ENCODE data around the gene CDC42EP4.

CDC42EP4 gene

GRCh38 chr17:73338566-73339197 is 26.9 kb upstream of the CDC42EP4 start:
- no peaks in the 10 kb centered on the region for H4K20me1 ChIP-seq (ENCODE audit: insufficient read depth, low read length)
- no peaks in the 10 kb centered on the region for H3K4me1 ChIP-seq (ENCODE audit: low read length)
- H3K27me3 ChIP-seq (replicated peaks; ENCODE audit: insufficient read depth, low read length) = peaks cover under 1% of the 10 kb centered on the region
- TF ChIP-seq EZH2phosphoT487 (IDR thresholded peaks at IDR 0.05; ENCODE audit: low read length) (no peak), EZH2 (optimal IDR thresholded peaks at IDR 0.05; ENCODE audit: low read depth, low read length) (no peak), CTCF (IDR thresholded peaks at IDR 0.05; ENCODE audit: low read length) (no peak)
- H3K79me2 ChIP-seq (ENCODE audit: low read length) = no peaks in the 10 kb centered on the region
- no peaks in the 10 kb centered on the region for H3K9me3 ChIP-seq (replicated peaks; ENCODE audit: insufficient read depth, low read length)
- no peak overlapping the region for H3K9ac ChIP-seq (ENCODE audit: low read length)
- H3K36me3 ChIP-seq (replicated peaks; ENCODE audit: insufficient read depth, low read length) = no peaks in the 10 kb centered on the region
- DNase-seq = no peak
- H2AFZ ChIP-seq (ENCODE audit: low read length) = no peak overlapping the region
- H3K4me2 ChIP-seq (ENCODE audit: low read depth, low read length) = no peak overlapping the region
- H3K9me2 ChIP-seq (replicated peaks; ENCODE audit: insufficient read depth, low read length) = no peaks in the 10 kb centered on the region
- no peak overlapping the region for H3K27ac ChIP-seq (ENCODE audit: low read length)
- no peak overlapping the region for H3K4me3 ChIP-seq (ENCODE audit: low read length)
- no peaks in the 10 kb centered on the region for H3F3A ChIP-seq (ENCODE audit: insufficient read depth, low read length)

- H3K79me2 ChIP-seq (ENCODE audit: low read length) = no peaks in the 10 kb centered on the region
- H3K27me3 ChIP-seq (replicated peaks; ENCODE audit: insufficient read depth, low read length) = no peaks in the 10 kb centered on the region; the same call in 1 of the 2 replicates
- no peaks in the 10 kb centered on the region for H3K9me2 ChIP-seq (replicated peaks; ENCODE audit: insufficient read depth, low read length)
- H4K20me1 ChIP-seq (ENCODE audit: insufficient read depth, low read length) = no peaks in the 10 kb centered on the region
- no peak for TF ChIP-seq EZH2phosphoT487 (IDR thresholded peaks at IDR 0.05; ENCODE audit: low read length)
- TF ChIP-seq EZH2 (optimal IDR thresholded peaks at IDR 0.05; ENCODE audit: low read depth, low read length) = no peak
- no peak for TF ChIP-seq CTCF (IDR thresholded peaks at IDR 0.05; ENCODE audit: low read length)
- H3K9ac ChIP-seq (ENCODE audit: low read length) = no peak overlapping the region
- no peaks in the 10 kb centered on the region for H3K4me1 ChIP-seq (ENCODE audit: low read length)
- H3K36me3 ChIP-seq (replicated peaks; ENCODE audit: insufficient read depth, low read length) = no peaks in the 10 kb centered on the region
- no peak for DNase-seq
- no peak overlapping the region for H3K4me2 ChIP-seq (ENCODE audit: low read depth, low read length)
- no peak overlapping the region for H2AFZ ChIP-seq (ENCODE audit: low read length)
- no peak overlapping the region for H3K4me3 ChIP-seq (ENCODE audit: low read length)
- no peaks in the 10 kb centered on the region for H3K9me3 ChIP-seq (replicated peaks; ENCODE audit: insufficient read depth, low read length)
- H3K27ac ChIP-seq (ENCODE audit: low read length) = no peak overlapping the region
- no peaks in the 10 kb centered on the region for H3F3A ChIP-seq (ENCODE audit: insufficient read depth, low read length)
Measured at GRCh38 chr17:73338050-73338521, 26.3 kb upstream of the CDC42EP4 start.

GRCh38 chr17:73337330-73337710 is 25.5 kb upstream of the CDC42EP4 start:
- TF ChIP-seq CTCF (IDR thresholded peaks at IDR 0.05; ENCODE audit: low read length) (no peak), EZH2phosphoT487 (IDR thresholded peaks at IDR 0.05; ENCODE audit: low read length) (no peak), EZH2 (optimal IDR thresholded peaks at IDR 0.05; ENCODE audit: low read depth, low read length) (no peak)
- H4K20me1 ChIP-seq (ENCODE audit: insufficient read depth, low read length) = no peaks in the 10 kb centered on the region
- DNase-seq = no peak
- H3K36me3 ChIP-seq (replicated peaks; ENCODE audit: insufficient read depth, low read length) = no peaks in the 10 kb centered on the region
- H3F3A ChIP-seq (ENCODE audit: insufficient read depth, low read length) = no peaks in the 10 kb centered on the region
- no peak overlapping the region for H3K4me2 ChIP-seq (ENCODE audit: low read depth, low read length)
- H3K4me1 ChIP-seq (ENCODE audit: low read length) = no peaks in the 10 kb centered on the region
- no peaks in the 10 kb centered on the region for H3K9me2 ChIP-seq (replicated peaks; ENCODE audit: insufficient read depth, low read length)
- H3K79me2 ChIP-seq (ENCODE audit: low read length) = no peaks in the 10 kb centered on the region
- no peak overlapping the region for H3K4me3 ChIP-seq (ENCODE audit: low read length)
- no peak overlapping the region for H3K27ac ChIP-seq (ENCODE audit: low read length)
- no peaks in the 10 kb centered on the region; the same call in 1 of the 2 replicates for H3K27me3 ChIP-seq (replicated peaks; ENCODE audit: insufficient read depth, low read length)
- no peaks in the 10 kb centered on the region for H3K9me3 ChIP-seq (replicated peaks; ENCODE audit: insufficient read depth, low read length)
- H3K9ac ChIP-seq (ENCODE audit: low read length) = no peak overlapping the region
- no peak overlapping the region for H2AFZ ChIP-seq (ENCODE audit: low read length)

Measured in MM.1S (cell line).